Hepatocyte (in vitro differentiated cells): Measurements from ENCODE around the gene YBEY.

Experiments
- CTCF ChIP-seq: fragments of 200-600 bp; sonication (generic); IDR thresholded peaks from 2 replicates; pipeline ENCODE4 v1.5.1; 2016; ENCODE audit warnings: antibody characterized with exemption, mild to moderate bottlenecking; ENCODE audit not compliant: poor library complexity
- EZH2 ChIP-seq: fragments of 200-600 bp; sonication (generic); IDR thresholded peaks from 2 replicates; pipeline ENCODE4 v1.6.1; 2016; ENCODE audit warnings: antibody characterized with exemption, mild to moderate bottlenecking, borderline replicate concordance

GRCh38 chr21:46264690-46265144, 21.4 kb upstream of the YBEY start:
- TF ChIP-seq CTCF, result no peak
- TF ChIP-seq EZH2, result no peak
